Left ventricle myocardium inferior (tissue), 1 donor: ENCODE measurements around the gene ATRAID. TPM values are rescaled to one million over a fixed set of nuclear protein-coding genes. Genes with fewer than 3 reads are reported as not detected.

Experiments
- DNase-seq: peaks from one replicate; pipeline ENCODE4 v3.0.0-alpha.2; 2020
- H3K27ac ChIP-seq: fragments of 200-600 bp; replicated peaks from 2 replicates; pipeline ENCODE4 v1.8.0; 2021
- H3K27me3 ChIP-seq: fragments of 200-600 bp; 2 replicates; pipeline ENCODE4 v1.8.0; 2021; ENCODE audit warnings: low read depth
- H3K36me3 ChIP-seq: fragments of 200-600 bp; 2 replicates; pipeline ENCODE4 v1.8.0; 2021
- H3K4me1 ChIP-seq: fragments of 200-600 bp; 2 replicates; pipeline ENCODE4 v1.8.0; 2021
- H3K4me3 ChIP-seq: fragments of 200-600 bp; 2 replicates; pipeline ENCODE4 v1.8.0; 2021; ENCODE audit warnings: mild to moderate bottlenecking, moderate library complexity
- H3K9me3 ChIP-seq: fragments of 200-600 bp; replicated peaks from 2 replicates; pipeline ENCODE4 v1.8.0; 2021
- intact Hi-C: fragments of 100-400 bp; cut with micrococcal nuclease; formaldehyde crosslinking; loops from one replicate; pipeline ENCODE4 v1.11.0; 2022
- total RNA-seq: library from RNA; stranded (reverse); fragmentation: NEBNext Ultra II Directional; extraction: Animal tissue kit (Norgen Biotek cat#: 25700); gene quantifications from one replicate; pipeline ENCODE4 v1.2.1, GENCODE V29; 2021
- TF ChIP-seq, protein P1 (sequence below): fragments of 200-600 bp; IDR thresholded peaks from 2 replicates; pipeline ENCODE4 v1.8.0; 2021; ENCODE audit warnings: antibody characterized with exemption, mild to moderate bottlenecking, borderline replicate concordance
- donor health status: DM: no; HTN: yes; CAD: no; lungs with severe emphysema.

The ATRAID gene
- total RNA-seq, 1 donor from 2014 or later: 121 TPM

DNA sequence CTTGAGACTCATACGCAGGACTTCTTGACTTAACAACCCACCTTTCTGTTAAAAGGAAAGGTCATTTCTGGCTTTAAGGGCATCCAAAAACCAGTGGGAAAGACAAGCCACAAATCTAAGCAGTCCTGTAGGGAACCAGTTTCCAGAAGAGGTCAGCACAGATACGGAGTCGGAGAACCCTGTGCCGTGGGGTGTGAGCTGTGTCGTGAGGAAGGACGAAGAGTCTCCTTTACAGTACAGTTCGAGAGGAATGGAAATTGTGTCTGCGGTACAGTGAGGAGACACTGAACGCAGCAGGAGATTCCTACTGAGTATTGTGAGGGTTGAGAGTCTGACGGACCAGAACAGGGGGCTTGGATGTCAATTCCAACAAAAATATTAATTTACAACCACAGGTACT, 33.3 kb downstream of the ATRAID start:
- H3K27me3 ChIP-seq: peaks cover 6% of the 10 kb centered on the region
- H3K4me3 ChIP-seq: no peak overlapping the region
- H3K27ac ChIP-seq: no peak overlapping the region
- TF ChIP-seq, protein P1, sequence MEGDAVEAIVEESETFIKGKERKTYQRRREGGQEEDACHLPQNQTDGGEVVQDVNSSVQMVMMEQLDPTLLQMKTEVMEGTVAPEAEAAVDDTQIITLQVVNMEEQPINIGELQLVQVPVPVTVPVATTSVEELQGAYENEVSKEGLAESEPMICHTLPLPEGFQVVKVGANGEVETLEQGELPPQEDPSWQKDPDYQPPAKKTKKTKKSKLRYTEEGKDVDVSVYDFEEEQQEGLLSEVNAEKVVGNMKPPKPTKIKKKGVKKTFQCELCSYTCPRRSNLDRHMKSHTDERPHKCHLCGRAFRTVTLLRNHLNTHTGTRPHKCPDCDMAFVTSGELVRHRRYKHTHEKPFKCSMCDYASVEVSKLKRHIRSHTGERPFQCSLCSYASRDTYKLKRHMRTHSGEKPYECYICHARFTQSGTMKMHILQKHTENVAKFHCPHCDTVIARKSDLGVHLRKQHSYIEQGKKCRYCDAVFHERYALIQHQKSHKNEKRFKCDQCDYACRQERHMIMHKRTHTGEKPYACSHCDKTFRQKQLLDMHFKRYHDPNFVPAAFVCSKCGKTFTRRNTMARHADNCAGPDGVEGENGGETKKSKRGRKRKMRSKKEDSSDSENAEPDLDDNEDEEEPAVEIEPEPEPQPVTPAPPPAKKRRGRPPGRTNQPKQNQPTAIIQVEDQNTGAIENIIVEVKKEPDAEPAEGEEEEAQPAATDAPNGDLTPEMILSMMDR: no peak
- no peak for DNase-seq
- no peaks in the 10 kb centered on the region for H3K9me3 ChIP-seq
- intact Hi-C loops: no loop called here
- peaks cover 43% of the 10 kb centered on the region for H3K4me1 ChIP-seq
- peaks cover 37% of the 10 kb centered on the region for H3K36me3 ChIP-seq

DNA sequence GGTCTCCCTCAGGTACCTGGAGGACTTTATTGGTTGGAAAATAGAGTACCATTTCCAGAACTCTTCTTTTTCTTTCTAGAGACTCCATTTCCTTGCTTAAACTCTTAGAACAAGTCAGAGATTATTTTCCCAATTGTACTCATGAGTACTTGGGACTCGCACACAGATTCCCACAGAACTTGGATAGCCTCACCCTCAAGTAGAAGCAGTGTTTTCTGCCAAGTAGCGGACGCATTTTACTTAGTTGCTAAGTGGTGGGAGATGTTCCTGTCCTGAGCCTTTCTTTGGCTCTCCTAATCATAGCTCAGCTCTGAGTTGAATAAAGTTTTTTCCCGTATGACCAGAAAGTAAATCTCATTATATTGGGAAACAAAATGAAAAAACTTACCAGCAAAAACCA, 33.8 kb downstream of the ATRAID start:
- peaks cover 32% of the 10 kb centered on the region for H3K36me3 ChIP-seq
- no peak for DNase-seq

DNA sequence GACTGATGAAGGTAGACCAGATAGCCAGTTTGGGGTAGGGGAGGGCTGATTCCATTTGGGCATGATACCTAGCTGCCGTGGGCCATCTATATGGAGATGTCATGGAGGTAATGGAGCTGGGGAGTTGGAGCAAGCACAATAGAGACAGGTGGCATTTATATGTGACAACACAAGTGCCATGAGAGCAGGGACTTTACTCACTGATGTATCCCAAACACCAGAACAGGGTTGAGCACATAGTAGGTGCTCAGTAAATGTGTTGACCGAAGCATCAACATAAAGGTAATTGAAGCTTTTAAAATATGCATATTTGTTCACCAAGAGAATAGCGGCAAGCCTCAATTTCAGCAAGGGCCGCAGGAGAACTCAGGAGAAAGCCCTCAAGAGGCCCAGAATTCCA, 36.1 kb downstream of the ATRAID start:
- TF ChIP-seq, protein P1: no peak
- intact Hi-C loops: no loop called here

More for the DNA sequence above, 33.8 kb downstream of the ATRAID start:
- Histone ChIP-seq H3K27me3 (peaks cover 11% of the 10 kb centered on the region), H3K4me1 (peaks cover 48% of the 10 kb centered on the region), H3K4me3 (no peak overlapping the region), H3K27ac (no peak overlapping the region), H3K9me3 (no peaks in the 10 kb centered on the region)
- TF ChIP-seq, protein P1: no peak
- intact Hi-C loops: no loop called here

DNA sequence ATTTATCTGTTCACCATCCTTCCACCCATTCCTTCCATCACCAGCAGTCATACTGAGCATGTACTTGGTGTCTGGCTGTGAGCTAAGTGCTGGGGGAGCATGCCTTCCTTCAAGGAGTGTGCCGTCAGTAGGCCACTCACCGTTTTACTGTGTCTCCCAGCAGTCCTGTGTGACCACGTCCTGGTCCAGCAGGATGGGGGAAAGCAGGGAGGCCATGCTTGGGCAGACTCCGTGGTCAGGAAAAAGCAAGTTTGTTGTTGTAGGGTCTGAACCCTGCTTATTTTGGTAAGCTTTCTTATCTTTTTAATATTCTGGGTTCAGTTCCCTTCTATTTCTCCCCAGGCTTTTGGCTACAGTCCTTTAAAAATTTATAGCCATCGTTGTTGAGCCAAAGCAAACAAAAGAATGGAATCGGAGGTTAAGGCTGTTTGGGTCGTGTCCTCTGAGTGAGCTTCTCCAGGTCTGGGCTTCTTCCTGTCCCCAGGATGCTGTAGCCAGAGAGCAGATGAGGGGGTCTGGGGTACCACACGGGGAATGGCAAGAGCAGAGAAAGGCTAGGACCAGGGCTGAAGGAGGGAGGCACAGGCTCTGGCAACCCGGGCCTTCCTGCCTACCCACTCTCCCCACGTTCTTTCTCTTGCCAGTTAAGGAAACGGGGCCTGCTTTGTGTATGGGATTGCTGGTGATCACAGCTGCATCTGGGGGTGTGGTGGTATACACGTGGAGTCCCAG, 37.5 kb downstream of the ATRAID start:
- intact Hi-C loops: no loop called here
- Histone ChIP-seq H3K4me1 (peaks cover 27% of the 10 kb centered on the region), H3K4me3 (no peak overlapping the region), H3K27me3 (peaks cover 47% of the 10 kb centered on the region), H3K27ac (no peak overlapping the region), H3K9me3 (no peaks in the 10 kb centered on the region), H3K36me3 (no peaks in the 10 kb centered on the region)
- TF ChIP-seq, protein P1: no peak
- DNase-seq: no peak

More for the DNA sequence above, 36.1 kb downstream of the ATRAID start:
- DNase-seq: no peak
- H3K4me1 ChIP-seq: peaks cover 42% of the 10 kb centered on the region
- H3K27ac ChIP-seq: no peak overlapping the region
- no peak overlapping the region for H3K4me3 ChIP-seq
- H3K9me3 ChIP-seq: no peaks in the 10 kb centered on the region
- H3K36me3 ChIP-seq: peaks cover 9% of the 10 kb centered on the region
- H3K27me3 ChIP-seq: peaks cover 34% of the 10 kb centered on the region

DNA sequence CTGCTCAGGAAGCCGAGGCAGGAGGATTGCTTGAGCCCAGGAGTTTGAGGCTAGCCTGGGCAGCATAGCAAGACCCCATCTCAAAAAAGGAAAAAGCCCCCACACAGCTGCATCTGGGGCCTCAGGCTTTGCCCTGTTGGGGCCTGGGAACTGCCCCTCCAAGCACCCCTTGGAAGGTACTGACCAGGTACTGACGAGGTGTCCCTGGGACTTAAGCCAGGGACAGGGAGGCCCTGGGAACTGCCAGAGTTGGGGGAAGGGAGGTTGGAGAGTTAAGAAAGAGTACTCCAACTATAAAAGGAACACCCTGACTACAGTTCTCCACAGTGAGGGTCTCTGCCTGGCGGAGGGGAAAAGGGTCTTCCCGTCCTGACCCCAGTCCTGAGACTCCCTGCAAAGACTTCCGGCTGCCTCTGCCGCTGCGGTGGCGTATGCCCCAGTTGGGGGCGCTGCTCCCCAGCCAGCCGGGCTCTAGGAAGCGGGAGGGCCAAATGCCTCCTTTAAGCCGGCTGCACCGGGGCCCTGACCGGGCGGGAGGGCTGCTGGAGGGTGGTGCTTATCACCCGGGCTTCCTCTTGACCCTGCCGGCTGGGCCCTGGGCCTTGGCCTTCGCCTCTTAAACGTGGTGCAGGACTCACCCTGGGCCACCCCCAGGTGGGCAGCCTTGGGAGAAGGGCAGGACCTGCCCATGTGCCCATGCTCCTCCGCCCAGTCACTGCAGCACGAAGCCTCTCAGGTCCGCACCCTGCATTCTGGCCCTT, 38.2 kb downstream of the ATRAID start:
- intact Hi-C loops: no loop called here
- H3K4me3 ChIP-seq: no peak overlapping the region

More for the DNA sequence above, 38.2 kb downstream of the ATRAID start:
- Histone ChIP-seq H3K36me3 (no peaks in the 10 kb centered on the region), H3K4me1 (peaks cover 20% of the 10 kb centered on the region), H3K27ac (no peak overlapping the region), H3K9me3 (no peaks in the 10 kb centered on the region), H3K27me3 (peaks cover 53% of the 10 kb centered on the region)
- DNase-seq: peak; percentile 48
- TF ChIP-seq, protein P1: peak; percentile 80
